SK-N-SH (cell line): ENCODE measurements around the gene RAB33A. TPM values are rescaled to one million over a fixed set of nuclear protein-coding genes. Genes with fewer than 3 reads are reported as not detected.

Experiments
- CTCF ChIA-PET: fragments of 300-600, 350-600 bp; formaldehyde crosslinking; extraction: SDS; loops from one replicate; lab custom pipeline; 2021; lab: Yijun Ruan, JAX
- POLR2A ChIA-PET: fragments of 350-600 bp; sonication (Branson Sonifier 250); formaldehyde crosslinking; extraction: SDS; loops from one replicate; lab custom pipeline; 2020; ENCODE audit warnings: antibody characterized with exemption, inconsistent platforms; lab: Yijun Ruan, JAX
- DNase-seq: peaks from one replicate; pipeline ENCODE4 v3.0.0; 2012
- H2AFZ ChIP-seq: fragments of 200-600 bp; sonication (generic); 2 replicates; pipeline ENCODE4 v1.8.1; 2016; ENCODE audit warnings: antibody characterized with exemption, mild to moderate bottlenecking, low read depth
- H3F3A ChIP-seq: fragments of 200-600 bp; sonication (generic); replicated peaks from 2 replicates; pipeline ENCODE3; 2016; ENCODE audit warnings: antibody characterized with exemption, mild to moderate bottlenecking; ENCODE audit not compliant: insufficient read depth
- H3K27ac ChIP-seq, 2 experiments: fragments of 200-500 bp in 1 of 2; fragments of 200-600 bp in 1 of 2; sonication (Bioruptor generic) in 1 of 2; sonication (generic), shearing (Covaris generic) in 1 of 2; 2 replicates each; pipeline versions ENCODE4 v1.5.1 to v1.6.1; 2014 to 2016; ENCODE audit warnings: low read depth in 2 of 2, inconsistent platforms in 1 of 2, low read length in 1 of 2, mild to moderate bottlenecking in 1 of 2, mixed read lengths in 1 of 2
- H3K27me3 ChIP-seq: fragments of 200-600 bp; sonication (generic), shearing (Covaris generic); 2 replicates; pipeline ENCODE4 v1.6.1; 2016; ENCODE audit warnings: mixed run types; ENCODE audit not compliant: insufficient read depth
- H3K36me3 ChIP-seq, 2 experiments: fragments of 200-500 bp in 1 of 2; fragments of 200-600 bp in 1 of 2; sonication (Bioruptor generic) in 1 of 2; sonication (generic) in 1 of 2; replicated peaks in 1 of 2; 2 replicates each; pipeline versions ENCODE3 to v1.5.1; 2014 to 2016; ENCODE audit warnings: low read length in 1 of 2, mild to moderate bottlenecking in 1 of 2; ENCODE audit not compliant: insufficient read depth in 2 of 2, control insufficient read depth in 1 of 2
- H3K4me1 ChIP-seq, 2 experiments: fragments of 200-500 bp in 1 of 2; fragments of 200-600 bp in 1 of 2; sonication (Bioruptor generic) in 1 of 2; sonication (generic), shearing (Covaris generic) in 1 of 2; 2 replicates each; pipeline versions ENCODE4 v1.5.1 to v1.6.1; 2014 to 2016; ENCODE audit warnings: low read depth in 1 of 2, low read length in 1 of 2, mixed run types in 1 of 2; ENCODE audit not compliant: insufficient read depth in 2 of 2, control insufficient read depth in 1 of 2
- H3K4me2 ChIP-seq: fragments of 200-600 bp; sonication (generic), shearing (Covaris generic); 2 replicates; pipeline ENCODE4 v1.6.1; 2017; ENCODE audit warnings: mixed run types
- H3K4me3 ChIP-seq, 2 experiments: fragments of 200-500 bp in 1 of 2; fragments of 200-600 bp in 1 of 2; sonication (Bioruptor generic) in 1 of 2; sonication (generic), shearing (Covaris generic) in 1 of 2; 2 replicates each; pipeline versions ENCODE4 v1.5.1 to v1.8.1; 2014 to 2016; ENCODE audit warnings: low read depth in 2 of 2, inconsistent platforms in 1 of 2, low read length in 1 of 2, mild to moderate bottlenecking in 1 of 2, mixed read lengths in 1 of 2, moderate library complexity in 1 of 2
- H3K79me2 ChIP-seq: fragments of 200-600 bp; sonication (generic); 2 replicates; pipeline ENCODE4 v1.8.1; 2017; ENCODE audit warnings: mild to moderate bottlenecking; ENCODE audit not compliant: insufficient read depth
- H3K9ac ChIP-seq: fragments of 200-600 bp; sonication (generic); 2 replicates; pipeline ENCODE4 v1.6.1; 2017; ENCODE audit warnings: mixed run types
- H3K9me2 ChIP-seq: fragments of 200-600 bp; sonication (generic); 2 replicates; pipeline ENCODE4 v1.6.1; 2017; ENCODE audit warnings: mixed run types
- H3K9me3 ChIP-seq: fragments of 200-600 bp; sonication (generic); 2 replicates; pipeline ENCODE4 v1.6.1; 2017; ENCODE audit warnings: mixed run types, mild to moderate bottlenecking, moderate library complexity
- H4K20me1 ChIP-seq: fragments of 200-600 bp; sonication (generic); 2 replicates; pipeline ENCODE4 v1.6.1; 2017; ENCODE audit warnings: mild to moderate bottlenecking, mixed run types; ENCODE audit not compliant: insufficient read depth
- EZH2phosphoT487 ChIP-seq: fragments of 200-600 bp; sonication (generic); IDR thresholded peaks from 2 replicates; pipeline ENCODE4 v1.6.1; 2017; ENCODE audit warnings: low read depth, mixed run types, mild to moderate bottlenecking, antibody characterized with exemption, moderate library complexity, borderline replicate concordance
- FOSL2 ChIP-seq: IDR thresholded peaks from 2 replicates; pipeline ENCODE4 v1.4.0; 2012; ENCODE audit warnings: low read depth, mild to moderate bottlenecking, moderate library complexity, borderline replicate concordance
- FOXM1 ChIP-seq: IDR thresholded peaks from 2 replicates; pipeline ENCODE4 v1.4.0; 2012; ENCODE audit warnings: low read depth, mild to moderate bottlenecking
- JUND ChIP-seq: IDR thresholded peaks from 2 replicates; pipeline ENCODE4 v1.4.0; 2012
- MEF2A ChIP-seq: IDR thresholded peaks from 2 replicates; pipeline ENCODE4 v1.4.0; 2012; ENCODE audit warnings: low read depth, borderline replicate concordance
- MXI1 ChIP-seq: IDR thresholded peaks from 2 replicates; pipeline ENCODE4 v1.6.1; 2012; ENCODE audit warnings: mild to moderate bottlenecking, low read depth, low read length, improper control_type of control experiment
- NFIC ChIP-seq: IDR thresholded peaks from 2 replicates; pipeline ENCODE4 v1.4.0; 2012; ENCODE audit warnings: borderline replicate concordance
- TAF1 ChIP-seq: IDR thresholded peaks from 2 replicates; pipeline ENCODE4 v1.6.1; 2012; ENCODE audit warnings: low read depth, mild to moderate bottlenecking, low read length, moderate library complexity, borderline replicate concordance
- TCF12 ChIP-seq: IDR thresholded peaks from 2 replicates; pipeline ENCODE4 v1.4.0; 2012
- TEAD4 ChIP-seq: IDR thresholded peaks from 2 replicates; pipeline ENCODE4 v1.4.0; 2012; ENCODE audit warnings: mild to moderate bottlenecking, borderline replicate concordance; ENCODE audit not compliant: insufficient read depth
- YY1 ChIP-seq: IDR thresholded peaks from 2 replicates; pipeline ENCODE4 v1.4.0; 2012; ENCODE audit warnings: low read depth, mild to moderate bottlenecking
- WGBS: methylation state at CpG from one replicate; pipeline ENCODE4 v1.1.6; 2017; ENCODE audit warnings: low lambda C conversion rate; 5-methylcytosine and 5-hydroxymethylcytosine counted together
- polyA plus RNA-seq, 3 experiments: library from polyadenylated mRNA; depleted of rRNA; stranded (reverse); fragments of >200 nt; gene quantifications; 2 replicates each; pipeline ENCODE4 v1.2.3, GENCODE V29; 2012
- TF ChIP-seq, protein P1 (sequence below): fragments of 200-600 bp; sonication (generic); IDR thresholded peaks from 2 replicates; pipeline ENCODE4 v1.6.1; 2017; ENCODE audit warnings: antibody characterized with exemption, mild to moderate bottlenecking, moderate library complexity
- TF ChIP-seq, protein P2 (sequence below): fragments of 150-350 bp; IDR thresholded peaks from 2 replicates; pipeline ENCODE4 v1.6.1; 2017; ENCODE audit warnings: antibody characterized with exemption, low read length, low read depth, borderline replicate concordance
- TF ChIP-seq, protein P3 (sequence below): IDR thresholded peaks from 2 replicates; pipeline ENCODE4 v1.4.0; 2012; ENCODE audit warnings: low read depth, borderline replicate concordance
- TF ChIP-seq, protein P4 (sequence below): fragments of 150-350 bp; IDR thresholded peaks from 2 replicates; pipeline ENCODE4 v1.6.1; 2016; ENCODE audit warnings: mild to moderate bottlenecking, low read depth, low read length
- TF ChIP-seq, protein P5 (sequence below): IDR thresholded peaks from 2 replicates; pipeline ENCODE4 v1.4.0; 2012; ENCODE audit warnings: low read depth

Gene RAB33A
- polyA plus RNA-seq, 1 of the 3 experiments (the other 2 are of a cell fraction) = 1.2 TPM

DNA sequence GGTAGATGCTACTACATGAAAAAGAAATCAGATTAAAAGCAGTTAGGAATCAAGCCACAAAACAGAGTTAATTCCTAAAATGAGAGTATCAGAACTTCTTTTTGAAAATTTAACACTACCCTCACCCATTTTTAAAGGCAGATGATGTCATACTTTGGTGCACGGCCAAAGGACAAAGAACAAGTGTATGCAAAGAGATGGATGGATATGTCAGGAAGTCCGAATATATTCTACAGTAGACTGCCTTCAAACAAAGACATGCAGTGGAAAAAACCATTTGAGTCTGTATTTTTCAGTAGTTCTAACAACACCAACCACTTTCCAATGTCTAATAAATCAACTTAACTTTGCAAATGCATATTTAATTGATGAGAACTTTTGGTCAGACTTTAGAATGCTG lies 8.4 kb upstream of the RAB33A start:
- no peak for DNase-seq
- no peak overlapping the region for H2AFZ ChIP-seq
- no peak for TF ChIP-seq TCF12
- TF ChIP-seq TAF1 = no peak
- TF ChIP-seq, protein P1, sequence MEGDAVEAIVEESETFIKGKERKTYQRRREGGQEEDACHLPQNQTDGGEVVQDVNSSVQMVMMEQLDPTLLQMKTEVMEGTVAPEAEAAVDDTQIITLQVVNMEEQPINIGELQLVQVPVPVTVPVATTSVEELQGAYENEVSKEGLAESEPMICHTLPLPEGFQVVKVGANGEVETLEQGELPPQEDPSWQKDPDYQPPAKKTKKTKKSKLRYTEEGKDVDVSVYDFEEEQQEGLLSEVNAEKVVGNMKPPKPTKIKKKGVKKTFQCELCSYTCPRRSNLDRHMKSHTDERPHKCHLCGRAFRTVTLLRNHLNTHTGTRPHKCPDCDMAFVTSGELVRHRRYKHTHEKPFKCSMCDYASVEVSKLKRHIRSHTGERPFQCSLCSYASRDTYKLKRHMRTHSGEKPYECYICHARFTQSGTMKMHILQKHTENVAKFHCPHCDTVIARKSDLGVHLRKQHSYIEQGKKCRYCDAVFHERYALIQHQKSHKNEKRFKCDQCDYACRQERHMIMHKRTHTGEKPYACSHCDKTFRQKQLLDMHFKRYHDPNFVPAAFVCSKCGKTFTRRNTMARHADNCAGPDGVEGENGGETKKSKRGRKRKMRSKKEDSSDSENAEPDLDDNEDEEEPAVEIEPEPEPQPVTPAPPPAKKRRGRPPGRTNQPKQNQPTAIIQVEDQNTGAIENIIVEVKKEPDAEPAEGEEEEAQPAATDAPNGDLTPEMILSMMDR = no peak
- TF ChIP-seq, protein P2, sequence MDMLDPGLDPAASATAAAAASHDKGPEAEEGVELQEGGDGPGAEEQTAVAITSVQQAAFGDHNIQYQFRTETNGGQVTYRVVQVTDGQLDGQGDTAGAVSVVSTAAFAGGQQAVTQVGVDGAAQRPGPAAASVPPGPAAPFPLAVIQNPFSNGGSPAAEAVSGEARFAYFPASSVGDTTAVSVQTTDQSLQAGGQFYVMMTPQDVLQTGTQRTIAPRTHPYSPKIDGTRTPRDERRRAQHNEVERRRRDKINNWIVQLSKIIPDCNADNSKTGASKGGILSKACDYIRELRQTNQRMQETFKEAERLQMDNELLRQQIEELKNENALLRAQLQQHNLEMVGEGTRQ = no peak
- TF ChIP-seq TEAD4 = no peak
- no peak for TF ChIP-seq MXI1
- no peak for TF ChIP-seq EZH2phosphoT487
- TF ChIP-seq FOXM1 = no peak
- no peaks in the 10 kb centered on the region for H4K20me1 ChIP-seq
- H3K27me3 ChIP-seq = no peaks in the 10 kb centered on the region
- ChIA-PET POLR2A (no interaction called here), CTCF (no interaction called here)
- H3K36me3 ChIP-seq = no peaks in the 10 kb centered on the region
- H3F3A ChIP-seq = no peaks in the 10 kb centered on the region
- WGBS = 69% methylated on average over 2 of the region's 2 CpGs
- no peak overlapping the region for H3K4me2 ChIP-seq
- peaks cover 50% of the 10 kb centered on the region for H3K79me2 ChIP-seq
- peaks cover 0 to 12% of the 10 kb centered on the region in 2 experiments; a peak in 2 of 4 replicates for H3K4me1 ChIP-seq
- no peak overlapping the region for H3K9ac ChIP-seq
- no peak overlapping the region for H3K27ac ChIP-seq
- H3K9me2 ChIP-seq = no peaks in the 10 kb centered on the region
- no peak overlapping the region for H3K4me3 ChIP-seq
- H3K9me3 ChIP-seq = no peaks in the 10 kb centered on the region

DNA sequence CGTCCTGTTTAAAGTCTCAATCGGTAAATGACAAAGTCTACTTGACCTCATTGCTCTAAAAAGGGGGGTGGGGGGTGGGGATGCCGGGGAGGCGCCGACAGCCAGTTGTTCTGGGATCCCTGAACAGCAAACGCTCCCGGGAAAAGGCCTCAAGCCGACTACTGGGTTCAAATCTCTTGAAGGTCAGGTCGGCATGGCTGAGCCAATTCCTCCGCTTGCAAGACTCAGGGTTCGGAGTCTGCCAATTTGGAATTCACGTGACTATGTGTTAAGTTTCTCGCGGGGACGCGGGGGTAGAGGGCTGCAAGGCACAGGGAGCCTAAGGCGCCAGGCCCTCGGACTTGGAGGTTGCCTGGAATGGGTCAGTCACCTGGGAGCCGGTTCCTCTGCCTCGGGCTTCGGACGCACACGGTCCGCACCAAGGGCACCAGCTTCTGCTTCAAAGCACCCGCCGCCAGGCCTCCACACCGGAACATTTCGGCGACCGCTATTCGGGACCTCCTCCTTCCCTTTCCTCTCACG lies 6.5 kb upstream of the RAB33A start:
- 6% methylated on average over 12 of the region's 32 CpGs for WGBS
- TF ChIP-seq, protein P3, sequence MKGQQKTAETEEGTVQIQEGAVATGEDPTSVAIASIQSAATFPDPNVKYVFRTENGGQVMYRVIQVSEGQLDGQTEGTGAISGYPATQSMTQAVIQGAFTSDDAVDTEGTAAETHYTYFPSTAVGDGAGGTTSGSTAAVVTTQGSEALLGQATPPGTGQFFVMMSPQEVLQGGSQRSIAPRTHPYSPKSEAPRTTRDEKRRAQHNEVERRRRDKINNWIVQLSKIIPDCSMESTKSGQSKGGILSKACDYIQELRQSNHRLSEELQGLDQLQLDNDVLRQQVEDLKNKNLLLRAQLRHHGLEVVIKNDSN = peak; percentile 35; the same call in 1 of the 2 replicates
- TF ChIP-seq YY1 (no peak), JUND (no peak), TCF12 (no peak), MEF2A (no peak), NFIC (no peak), FOSL2 (no peak)
- TF ChIP-seq, protein P4, sequence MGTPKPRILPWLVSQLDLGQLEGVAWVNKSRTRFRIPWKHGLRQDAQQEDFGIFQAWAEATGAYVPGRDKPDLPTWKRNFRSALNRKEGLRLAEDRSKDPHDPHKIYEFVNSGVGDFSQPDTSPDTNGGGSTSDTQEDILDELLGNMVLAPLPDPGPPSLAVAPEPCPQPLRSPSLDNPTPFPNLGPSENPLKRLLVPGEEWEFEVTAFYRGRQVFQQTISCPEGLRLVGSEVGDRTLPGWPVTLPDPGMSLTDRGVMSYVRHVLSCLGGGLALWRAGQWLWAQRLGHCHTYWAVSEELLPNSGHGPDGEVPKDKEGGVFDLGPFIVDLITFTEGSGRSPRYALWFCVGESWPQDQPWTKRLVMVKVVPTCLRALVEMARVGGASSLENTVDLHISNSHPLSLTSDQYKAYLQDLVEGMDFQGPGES = no peak
- TF ChIP-seq, protein P5, sequence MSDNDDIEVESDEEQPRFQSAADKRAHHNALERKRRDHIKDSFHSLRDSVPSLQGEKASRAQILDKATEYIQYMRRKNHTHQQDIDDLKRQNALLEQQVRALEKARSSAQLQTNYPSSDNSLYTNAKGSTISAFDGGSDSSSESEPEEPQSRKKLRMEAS = no peak
- peak overlapping the region; percentile 68 for H3K9ac ChIP-seq

More for the DNA sequence above, 6.5 kb upstream of the RAB33A start:
- Histone ChIP-seq H3F3A (peaks cover 4% of the 10 kb centered on the region), H2AFZ (peak overlapping the region; percentile 100), H3K4me2 (peak overlapping the region; percentile 94), H3K27ac (peak overlapping the region; percentile 79 to 89; a peak in 3 of 4 replicates), H3K9me2 (no peaks in the 10 kb centered on the region), H3K79me2 (peaks cover 47% of the 10 kb centered on the region), H3K4me1 (peaks cover 0 to 12% of the 10 kb centered on the region in 2 experiments; a peak in 2 of 4 replicates), H3K4me3 (peak overlapping the region; percentile 83 to 91), H4K20me1 (no peaks in the 10 kb centered on the region), H3K9me3 (no peaks in the 10 kb centered on the region), H3K36me3 (no peaks in the 10 kb centered on the region), H3K27me3 (no peaks in the 10 kb centered on the region)
- peak; percentile 36 for DNase-seq
- CTCF ChIA-PET = interaction anchor here (1.1 to 2.3 kb wide), 3 partner anchors 8 to 86 kb away, joined by 3 to 10 read pairs (median 3); no protein-coding TSS in a partner anchor
- POLR2A ChIA-PET = interaction anchor here (1.0 kb wide), 2 partner anchors 9 to 22 kb away, joined by 4 to 8 read pairs; no protein-coding TSS in a partner anchor
